ENCODE results near the gene RIPK4. TPM values are rescaled to one million over a fixed set of nuclear protein-coding genes. Genes with fewer than 3 reads are reported as not detected.
"Not testable (repeated sequence)": the region's sequence is repeated elsewhere in the genome, so short reads cannot be mapped to it uniquely, and the experiment has no call there.

RIPK4 gene
- total and polyA plus RNA-seq, 4 donors = 4.7 to 22.6 (median 8.5) TPM

GRCh38 chr21:41725421-41726031 lies 41.3 kb downstream of the RIPK4 start:
- 62% methylated on average over 33 of the region's 33 CpGs for WGBS
- TF ChIP-seq NR2F2 (IDR thresholded peaks at IDR 0.05) (no peak), YY1 (IDR thresholded peaks at IDR 0.05) (no peak), FOXA2 (IDR thresholded peaks at IDR 0.05) (no peak), ATF3 (IDR thresholded peaks at IDR 0.05) (no peak), RAD21 (IDR thresholded peaks at IDR 0.05) (no peak)
- no peaks in the 10 kb centered on the region for H3K9me3 ChIP-seq (ENCODE audit: control insufficient read depth in 4 of 4, low read length in 3 of 4)
- H3K27ac ChIP-seq (ENCODE audit: low read depth in 1 of 2, low read length in 2 of 2) = no peak overlapping the region
- H3K27me3 ChIP-seq (ENCODE audit: control insufficient read depth in 4 of 4, insufficient read depth in 4 of 4, low read length in 3 of 4) = no peaks in the 10 kb centered on the region
- no peaks in the 10 kb centered on the region for H3K4me1 ChIP-seq (ENCODE audit: control insufficient read depth in 4 of 4, insufficient read depth in 4 of 4, low read length in 3 of 4)
- H3K4me3 ChIP-seq (ENCODE audit: low read depth in 1 of 3, low read length in 3 of 3) = no peak overlapping the region
- H3K36me3 ChIP-seq (ENCODE audit: control insufficient read depth in 4 of 4, insufficient read depth in 3 of 4, low read depth in 1 of 4, low read length in 3 of 4) = no peaks in the 10 kb centered on the region
- DNase-seq (ENCODE audit: low spot score) = no peak
- no peak overlapping the region for H3K9ac ChIP-seq (ENCODE audit: low read depth in 1 of 2, low read length in 2 of 2)

GRCh38 chr21:41723835-41724234 lies 43.0 kb downstream of the RIPK4 start:
- not testable (repeated sequence) for H3K36me3 ChIP-seq (ENCODE audit: control insufficient read depth in 4 of 4, insufficient read depth in 3 of 4, low read depth in 1 of 4, low read length in 3 of 4); H3K27me3 ChIP-seq (ENCODE audit: control insufficient read depth in 4 of 4, insufficient read depth in 4 of 4, low read length in 3 of 4); H3K4me1 ChIP-seq (ENCODE audit: control insufficient read depth in 4 of 4, insufficient read depth in 4 of 4, low read length in 3 of 4); H3K27ac ChIP-seq (ENCODE audit: low read depth in 1 of 2, low read length in 2 of 2); H3K9ac ChIP-seq (ENCODE audit: low read depth in 1 of 2, low read length in 2 of 2); DNase-seq (ENCODE audit: low spot score); H3K4me3 ChIP-seq (ENCODE audit: low read depth in 1 of 3, low read length in 3 of 3); H3K9me3 ChIP-seq (ENCODE audit: control insufficient read depth in 4 of 4, low read length in 3 of 4)
- WGBS = 90% methylated on average over 9 of the region's 9 CpGs

- Histone ChIP-seq H3K4me1 (ENCODE audit: control insufficient read depth in 4 of 4, insufficient read depth in 4 of 4, low read length in 3 of 4) (no peaks in the 10 kb centered on the region), H3K4me3 (ENCODE audit: low read depth in 1 of 3, low read length in 3 of 3) (no peak overlapping the region), H3K9ac (ENCODE audit: low read depth in 1 of 2, low read length in 2 of 2) (no peak overlapping the region), H3K36me3 (ENCODE audit: control insufficient read depth in 4 of 4, insufficient read depth in 3 of 4, low read depth in 1 of 4, low read length in 3 of 4) (no peaks in the 10 kb centered on the region), H3K9me3 (ENCODE audit: control insufficient read depth in 4 of 4, low read length in 3 of 4) (no peaks in the 10 kb centered on the region), H3K27me3 (ENCODE audit: control insufficient read depth in 4 of 4, insufficient read depth in 4 of 4, low read length in 3 of 4) (no peaks in the 10 kb centered on the region), H3K27ac (ENCODE audit: low read depth in 1 of 2, low read length in 2 of 2) (no peak overlapping the region)
- DNase-seq (ENCODE audit: low spot score) = no peak
- 85% methylated on average over 20 of the region's 20 CpGs for WGBS
- TF ChIP-seq RXRA (IDR thresholded peaks at IDR 0.05) = no peak
- TF ChIP-seq SP1 (IDR thresholded peaks at IDR 0.05) = no peak
- TF ChIP-seq MAX (IDR thresholded peaks at IDR 0.05) = no peak
- TF ChIP-seq GABPA (IDR thresholded peaks at IDR 0.05 in 1 of 2, conservative IDR thresholded peaks at IDR 0.05 in 1 of 2) = no peak
- no peak for TF ChIP-seq CTCF (IDR thresholded peaks at IDR 0.05; ENCODE audit: low read depth, low read length, missing input control)
- TF ChIP-seq TAF1 (conservative IDR thresholded peaks at IDR 0.05) = no peak
- no peak for TF ChIP-seq NR2F2 (IDR thresholded peaks at IDR 0.05)
- no peak for TF ChIP-seq HNF4G (IDR thresholded peaks at IDR 0.05)
- TF ChIP-seq ATF3 (IDR thresholded peaks at IDR 0.05) = no peak
Observed at GRCh38 chr21:41722052-41723018, 44.5 kb downstream of the RIPK4 start.
